BE2C (cell line): ENCODE data around the gene TMEM161A.

Experiments
- DNase-seq: peaks from one replicate; pipeline ENCODE4 v3.0.0-alpha.2; 2020
- H3K27me3 ChIP-seq: fragments of 250-450 bp; sonication (Bioruptor Pico); 2 replicates; pipeline ENCODE4 v1.5.1; 2020; ENCODE audit warnings: mild to moderate bottlenecking
- H3K36me3 ChIP-seq: fragments of 250-450 bp; sonication (Bioruptor Pico); 2 replicates; pipeline ENCODE4 v1.5.1; 2020; ENCODE audit warnings: mild to moderate bottlenecking
- H3K4me1 ChIP-seq: fragments of 250-450 bp; sonication (Bioruptor Pico); 2 replicates; pipeline ENCODE4 v1.5.1; 2020
- H3K4me3 ChIP-seq: 2 replicates; pipeline ENCODE4 v1.5.1; 2011; ENCODE audit warnings: low read depth, low read length
- H3K9me3 ChIP-seq: fragments of 250-450 bp; sonication (Bioruptor Pico); 2 replicates; pipeline ENCODE4 v1.5.1; 2020
- CTCF ChIP-seq: IDR thresholded peaks from 2 replicates; pipeline ENCODE4 v1.5.1; 2012; ENCODE audit warnings: mild to moderate bottlenecking, low read depth, low read length

TMEM161A gene

GRCh38 chr19:19079571-19079970 lies 58.7 kb downstream of the TMEM161A start:
- peaks cover under 1% of the 10 kb centered on the region; the same call in 1 of the 2 replicates for H3K4me1 ChIP-seq
- no peak for DNase-seq
- TF ChIP-seq CTCF = no peak
- H3K4me3 ChIP-seq = no peak overlapping the region
- no peaks in the 10 kb centered on the region for H3K27me3 ChIP-seq
- no peaks in the 10 kb centered on the region for H3K36me3 ChIP-seq
- H3K9me3 ChIP-seq = no peaks in the 10 kb centered on the region

- Histone ChIP-seq H3K27me3 (no peaks in the 10 kb centered on the region), H3K4me1 (peaks cover 8% of the 10 kb centered on the region), H3K9me3 (no peaks in the 10 kb centered on the region), H3K36me3 (no peaks in the 10 kb centered on the region), H3K4me3 (no peak overlapping the region)
- DNase-seq = no peak
- TF ChIP-seq CTCF = no peak
These were observed 59.5 kb downstream of the TMEM161A start for GRCh38 chr19:19078801-19079200.

GRCh38 chr19:19077103-19077502 lies 61.2 kb downstream of the TMEM161A start:
- no peak overlapping the region for H3K4me3 ChIP-seq
- DNase-seq = no peak
- no peaks in the 10 kb centered on the region for H3K36me3 ChIP-seq
- peaks cover 9% of the 10 kb centered on the region for H3K4me1 ChIP-seq
- TF ChIP-seq CTCF = no peak
- no peaks in the 10 kb centered on the region for H3K27me3 ChIP-seq
- H3K9me3 ChIP-seq = no peaks in the 10 kb centered on the region

GRCh38 chr19:19076476-19076875 lies 61.8 kb downstream of the TMEM161A start:
- TF ChIP-seq CTCF = no peak
- DNase-seq = no peak
- Histone ChIP-seq H3K9me3 (no peaks in the 10 kb centered on the region), H3K4me3 (no peak overlapping the region), H3K4me1 (peaks cover 9% of the 10 kb centered on the region), H3K36me3 (no peaks in the 10 kb centered on the region), H3K27me3 (no peaks in the 10 kb centered on the region)

- Histone ChIP-seq H3K4me1 (peaks cover 9% of the 10 kb centered on the region), H3K36me3 (no peaks in the 10 kb centered on the region)
These were observed 63.2 kb downstream of the TMEM161A start for GRCh38 chr19:19075126-19075525.

More at GRCh38 chr19:19075126-19075525, 63.2 kb downstream of the TMEM161A start:
- no peak for TF ChIP-seq CTCF
- Histone ChIP-seq H3K27me3 (no peaks in the 10 kb centered on the region), H3K4me3 (no peak overlapping the region), H3K9me3 (no peaks in the 10 kb centered on the region)
- DNase-seq = no peak
